NCI-H146 (cell line): Measurements from ENCODE around the gene THAP7.
"Not testable (repeated sequence)": the region's sequence is repeated elsewhere in the genome, so short reads cannot be mapped to it uniquely, and the experiment has no call there.

ENCODE experiments used
- DNase-seq: peaks from one replicate; lab custom pipeline; 2025; lab: John Stamatoyannopoulos, UW

The THAP7 gene

GRCh38 chr22:20978419-20978818 lies 23.5 kb downstream of the THAP7 start:
- no peak for DNase-seq

- DNase-seq = no peak
Measured at GRCh38 chr22:20977516-20978170, 24.3 kb downstream of the THAP7 start.

- DNase-seq = no peak
Measured at GRCh38 chr22:20977019-20977418, 24.9 kb downstream of the THAP7 start.

GRCh38 chr22:20976291-20976877 lies 25.5 kb downstream of the THAP7 start:
- no peak for DNase-seq

- no peak for DNase-seq
Measured at GRCh38 chr22:20975541-20976290, 26.2 kb downstream of the THAP7 start.

GRCh38 chr22:20974336-20974955 lies 27.5 kb downstream of the THAP7 start:
- no peak for DNase-seq

GRCh38 chr22:20973634-20974286 lies 28.2 kb downstream of the THAP7 start:
- DNase-seq = no peak

GRCh38 chr22:20972933-20973577 lies 28.9 kb downstream of the THAP7 start:
- DNase-seq = no peak

- not testable (repeated sequence) for DNase-seq
Measured at GRCh38 chr22:20972014-20972694, 29.8 kb downstream of the THAP7 start.

- peak; percentile 35 for DNase-seq
Measured at GRCh38 chr22:20970939-20971657, 30.8 kb downstream of the THAP7 start.

- DNase-seq = no peak
Measured at GRCh38 chr22:20968281-20968977, 33.5 kb downstream of the THAP7 start.

- no peak for DNase-seq
Measured at GRCh38 chr22:20967697-20968211, 34.2 kb downstream of the THAP7 start.

GRCh38 chr22:20966883-20967696 lies 34.8 kb downstream of the THAP7 start, which contains the start of gene AIFM3:
TSS of gene AIFM3 (plus strand) at chr22:20967255. CDS start at chr22:20967945, 690 bp downstream.
- DNase-seq = no peak

GRCh38 chr22:20965888-20966855 lies 35.7 kb downstream of the THAP7 start:
- DNase-seq = no peak

GRCh38 chr22:20965104-20965887 lies 36.6 kb downstream of the THAP7 start:
- no peak for DNase-seq

- DNase-seq = peak; percentile 2
Measured at GRCh38 chr22:20964799-20965103, 37.2 kb downstream of the THAP7 start.
